Endothelial cell of umbilical vein (primary cell): ENCODE results near the gene DEGS1. TPM values are rescaled to one million over a fixed set of nuclear protein-coding genes. Genes with fewer than 3 reads are reported as not detected.

ENCODE experiments used
- BruUV-seq: library from RNA; stranded (reverse); fragments of 400-500 nt; replicated peaks from 2 replicates; lab custom pipeline; 2021; lab: Mats Ljungman, UMichigan
- CTCF ChIA-PET: fragments of 300-600, 350-600 bp; sonication (Branson Sonifier 250); formaldehyde crosslinking; loops from one replicate; lab custom pipeline; 2021; ENCODE audit warnings: antibody characterized with exemption, inconsistent platforms; lab: Charles Lee
- POLR2A ChIA-PET: fragments of 300-600, 350-600 bp; sonication (Branson Sonifier 250); formaldehyde crosslinking; loops from one replicate; lab custom pipeline; 2021; ENCODE audit warnings: antibody characterized with exemption, inconsistent platforms; lab: Charles Lee
- DNase-seq: peaks from one replicate; pipeline ENCODE4 v3.0.0-alpha.2; 2011; ENCODE audit warnings: low read depth, low spot score
- FAIRE-seq: peaks from 2 replicates; lab custom pipeline; 2011; peaks lifted over from hg19 to GRCh38; lab: Jason Lieb, UNC
- H2AFZ ChIP-seq: 2 replicates; pipeline ENCODE4 v1.6.0; 2012; ENCODE audit warnings: low read depth, low read length, control low read depth, inconsistent platforms
- H3K27ac ChIP-seq: 2 replicates; pipeline ENCODE4 v1.5.1; 2011; ENCODE audit warnings: low read depth, mild to moderate bottlenecking, control low read depth, low read length, moderate library complexity; ENCODE audit not compliant: insufficient read depth
- H3K27me3 ChIP-seq, 2 experiments: 2 replicates each; pipeline versions ENCODE4 v1.6.0 to v1.6.1; 2011; ENCODE audit warnings: low read length in 2 of 2, mixed read lengths in 1 of 2; ENCODE audit not compliant: control insufficient read depth in 2 of 2, insufficient read depth in 2 of 2
- H3K36me3 ChIP-seq, 2 experiments: 2 replicates in 1 of 2; 3 replicates in 1 of 2; pipeline ENCODE4 v1.5.1; 2011; ENCODE audit warnings: low read length in 2 of 2, mild to moderate bottlenecking in 1 of 2, moderate library complexity in 1 of 2; ENCODE audit not compliant: control insufficient read depth in 2 of 2, insufficient read depth in 2 of 2; ENCODE audit errors: extremely low read depth in 1 of 2
- H3K4me1 ChIP-seq: 3 replicates; pipeline ENCODE4 v1.5.1; 2011; ENCODE audit warnings: mild to moderate bottlenecking, low read length; ENCODE audit not compliant: control insufficient read depth, insufficient read depth; ENCODE audit errors: extremely low read depth
- H3K4me2 ChIP-seq: 2 replicates; pipeline ENCODE4 v1.6.1; 2011; ENCODE audit warnings: low read length, control low read depth, mixed read lengths; ENCODE audit not compliant: insufficient read depth
- H3K4me3 ChIP-seq, 3 experiments: fragments of 200-600 bp in 1 of 3; sonication (generic), shearing (Covaris generic) in 1 of 3; replicated peaks in 1 of 3; 2 replicates each; pipeline ENCODE4 v1.5.1; 2011 to 2016; ENCODE audit warnings: control low read depth in 3 of 3, low read length in 3 of 3, mild to moderate bottlenecking in 2 of 3, inconsistent platforms in 1 of 3, low read depth in 1 of 3, moderate library complexity in 1 of 3; ENCODE audit not compliant: insufficient read depth in 1 of 3
- H3K79me2 ChIP-seq: 2 replicates; pipeline ENCODE4 v1.6.0; 2012; ENCODE audit warnings: low read length, inconsistent platforms; ENCODE audit not compliant: control insufficient read depth, insufficient read depth
- H3K9ac ChIP-seq: replicated peaks from 2 replicates; pipeline ENCODE3; 2011; ENCODE audit warnings: low read length, control low read depth; ENCODE audit not compliant: insufficient read depth; ENCODE audit errors: extremely low read depth
- H3K9me1 ChIP-seq: replicated peaks from 3 replicates; pipeline ENCODE4 v1.6.0; 2011; ENCODE audit warnings: mild to moderate bottlenecking, low read length; ENCODE audit not compliant: control insufficient read depth, insufficient read depth; ENCODE audit errors: extremely low read depth
- H3K9me3 ChIP-seq: replicated peaks from 2 replicates; pipeline ENCODE4 v1.5.1; 2012; ENCODE audit warnings: low read length, inconsistent platforms; ENCODE audit not compliant: control insufficient read depth, insufficient read depth
- H4K20me1 ChIP-seq: replicated peaks from 2 replicates; pipeline ENCODE3; 2011; ENCODE audit warnings: mild to moderate bottlenecking, low read length; ENCODE audit not compliant: control insufficient read depth, insufficient read depth; ENCODE audit errors: extremely low read depth
- FOS ChIP-seq: IDR thresholded peaks from 2 replicates; pipeline ENCODE4 v1.6.1; 2011; ENCODE audit warnings: mild to moderate bottlenecking, low read length, moderate library complexity, borderline replicate concordance; ENCODE audit not compliant: insufficient read depth
- GATA2 ChIP-seq: IDR thresholded peaks from 2 replicates; pipeline ENCODE4 v1.7.0; 2011; ENCODE audit warnings: low read depth, mild to moderate bottlenecking, moderate library complexity, mixed read lengths, low read length; ENCODE audit not compliant: insufficient read length, insufficient read depth
- MAX ChIP-seq: IDR thresholded peaks from 2 replicates; pipeline ENCODE4 v1.6.1; 2011; ENCODE audit not compliant: insufficient read depth, insufficient read length
- MYC ChIP-seq: IDR thresholded peaks from one replicate; pipeline ENCODE4 v1.6.1; 2011; ENCODE audit warnings: mild to moderate bottlenecking, low read depth, low read length
- POLR2A ChIP-seq: IDR thresholded peaks from 2 replicates; pipeline ENCODE4 v1.6.1; 2012; ENCODE audit warnings: low read depth, mild to moderate bottlenecking, control low read depth, low read length
- dilution Hi-C: fragments of 300-500 bp; cut with MboI; formaldehyde crosslinking; loops from one replicate; pipeline ENCODE4 v1.15.0; 2019; ENCODE audit warnings: low sequenced_read_pairs; ENCODE audit not compliant: extremely low pct_ligation_motif_present
- intact Hi-C: fragments of 100-400 bp; cut with micrococcal nuclease; formaldehyde crosslinking; loops from one replicate; pipeline ENCODE4 v1.10.0; 2022
- polyA plus RNA-seq, 4 experiments: library from polyadenylated mRNA; depleted of rRNA in 3 of 4; stranded (reverse) in 3 of 4; unstranded in 1 of 4; fragments of >200 nt; gene quantifications; 2 replicates each; pipeline versions ENCODE4 v1.2.1 to v1.2.3, GENCODE V29; 2011 to 2012; ENCODE audit warnings: missing spikeins in 1 of 4
- total RNA-seq: library from RNA; stranded (reverse); gene quantifications from 2 replicates; pipeline ENCODE4 v1.2.3, GENCODE V29; 2021

DEGS1 gene
- total and polyA plus RNA-seq, 2 donors (not counting 3 experiments of a cell fraction or from before 2014, with no cell fraction given) = 85.8 to 137 TPM

- FAIRE-seq (no peak), DNase-seq (no peak)
- H3K27me3 ChIP-seq = no peaks in the 10 kb centered on the region
- H3K9me1 ChIP-seq = no peaks in the 10 kb centered on the region
- no peak overlapping the region for H3K4me2 ChIP-seq
- intact Hi-C loops (no loop called here), dilution Hi-C loops (no loop called here)
- H3K79me2 ChIP-seq = no peaks in the 10 kb centered on the region
- TF ChIP-seq GATA2 = no peak
- H3K9me3 ChIP-seq = no peaks in the 10 kb centered on the region
- H3K4me1 ChIP-seq = peaks cover 3% of the 10 kb centered on the region
- H3K27ac ChIP-seq = no peak overlapping the region
- ChIA-PET CTCF (interaction anchor here (1.8 kb wide), 1 partner anchor 9 kb away, joined by 5 read pairs; no protein-coding TSS in a partner anchor), POLR2A (no interaction called here)
- peaks cover 8 to 12% of the 10 kb centered on the region in 2 experiments for H3K36me3 ChIP-seq
- no TSS peak for BruUV-seq
- H2AFZ ChIP-seq = no peak overlapping the region
- no peak overlapping the region for H3K9ac ChIP-seq
- no peaks in the 10 kb centered on the region for H4K20me1 ChIP-seq
- no peak overlapping the region for H3K4me3 ChIP-seq
Measured at GRCh38 chr1:224159541-224159940, 23.5 kb upstream of the DEGS1 start.

GRCh38 chr1:224160171-224160682 is 22.8 kb upstream of the DEGS1 start:
- FAIRE-seq (no peak), DNase-seq (no peak)
- H3K9ac ChIP-seq = no peak overlapping the region
- no peaks in the 10 kb centered on the region for H3K9me1 ChIP-seq
- TF ChIP-seq MAX (no peak), GATA2 (no peak), FOS (no peak), POLR2A (no peak), MYC (no peak)
- H3K27ac ChIP-seq = no peak overlapping the region
- intact Hi-C loops (no loop called here), dilution Hi-C loops (no loop called here)
- H3K27me3 ChIP-seq = no peaks in the 10 kb centered on the region
- BruUV-seq = no TSS peak
- ChIA-PET POLR2A (no interaction called here), CTCF (no interaction called here)
- peaks cover 8 to 12% of the 10 kb centered on the region in 2 experiments for H3K36me3 ChIP-seq
- peaks cover 3% of the 10 kb centered on the region for H3K4me1 ChIP-seq
- H3K4me2 ChIP-seq = no peak overlapping the region
- no peak overlapping the region for H3K4me3 ChIP-seq
- no peaks in the 10 kb centered on the region for H3K79me2 ChIP-seq
- H2AFZ ChIP-seq = no peak overlapping the region
- H3K9me3 ChIP-seq = no peaks in the 10 kb centered on the region
- H4K20me1 ChIP-seq = no peaks in the 10 kb centered on the region
